Suprapubic skin (tissue), 4 donors: ENCODE results near the gene ARPC5.

Source experiments
- EP300 ChIP-seq: sonication (generic); formaldehyde crosslinking; IDR thresholded peaks from one replicate; pipeline ENCODE4 v1.6.1; 2017; ENCODE audit warnings: antibody characterized with exemption
- POLR2A ChIP-seq, 2 donors: fragments of 450-650 bp; IDR thresholded peaks; one replicate each; pipeline ENCODE4 v1.6.1; 2017; ENCODE audit warnings: antibody characterized with exemption in 2 of 2, mild to moderate bottlenecking in 2 of 2, moderate library complexity in 2 of 2
- POLR2AphosphoS5 ChIP-seq, 3 donors: sonication (generic); formaldehyde crosslinking; IDR thresholded peaks; one replicate each; pipeline ENCODE4 v1.6.1; 2017; ENCODE audit warnings: antibody characterized with exemption in 3 of 3
- TF ChIP-seq, protein P1 (sequence below), 2 donors: fragments of 200-600 bp in 1 of 2; fragments of 450-650 bp in 1 of 2; sonication (generic) in 1 of 2; IDR thresholded peaks; one replicate each; pipeline ENCODE4 v1.5.1; 2016 to 2019; ENCODE audit warnings: antibody characterized with exemption in 2 of 2, mild to moderate bottlenecking in 1 of 2, moderate library complexity in 1 of 2

GRCh38 chr1:183571678-183572268 lies 63.8 kb downstream of the ARPC5 start:
- TF ChIP-seq, protein P1, sequence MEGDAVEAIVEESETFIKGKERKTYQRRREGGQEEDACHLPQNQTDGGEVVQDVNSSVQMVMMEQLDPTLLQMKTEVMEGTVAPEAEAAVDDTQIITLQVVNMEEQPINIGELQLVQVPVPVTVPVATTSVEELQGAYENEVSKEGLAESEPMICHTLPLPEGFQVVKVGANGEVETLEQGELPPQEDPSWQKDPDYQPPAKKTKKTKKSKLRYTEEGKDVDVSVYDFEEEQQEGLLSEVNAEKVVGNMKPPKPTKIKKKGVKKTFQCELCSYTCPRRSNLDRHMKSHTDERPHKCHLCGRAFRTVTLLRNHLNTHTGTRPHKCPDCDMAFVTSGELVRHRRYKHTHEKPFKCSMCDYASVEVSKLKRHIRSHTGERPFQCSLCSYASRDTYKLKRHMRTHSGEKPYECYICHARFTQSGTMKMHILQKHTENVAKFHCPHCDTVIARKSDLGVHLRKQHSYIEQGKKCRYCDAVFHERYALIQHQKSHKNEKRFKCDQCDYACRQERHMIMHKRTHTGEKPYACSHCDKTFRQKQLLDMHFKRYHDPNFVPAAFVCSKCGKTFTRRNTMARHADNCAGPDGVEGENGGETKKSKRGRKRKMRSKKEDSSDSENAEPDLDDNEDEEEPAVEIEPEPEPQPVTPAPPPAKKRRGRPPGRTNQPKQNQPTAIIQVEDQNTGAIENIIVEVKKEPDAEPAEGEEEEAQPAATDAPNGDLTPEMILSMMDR (IDR thresholded peaks at IDR 0.05), result no peak
- TF ChIP-seq POLR2AphosphoS5 (IDR thresholded peaks at IDR 0.05), result no peak
- TF ChIP-seq POLR2A (IDR thresholded peaks at IDR 0.05), result no peak
- no peak for TF ChIP-seq EP300
